HG02678 (cell line): ENCODE measurements around the gene CAB39.

Source experiments
- ATAC-seq: cut with Tn5 transposase; IDR thresholded peaks from one replicate; pipeline ENCODE4 v1.9.1; 2021; ENCODE audit warnings: mild to moderate bottlenecking, moderate library complexity; ENCODE audit not compliant: unreplicated experiment

CAB39 gene

DNA sequence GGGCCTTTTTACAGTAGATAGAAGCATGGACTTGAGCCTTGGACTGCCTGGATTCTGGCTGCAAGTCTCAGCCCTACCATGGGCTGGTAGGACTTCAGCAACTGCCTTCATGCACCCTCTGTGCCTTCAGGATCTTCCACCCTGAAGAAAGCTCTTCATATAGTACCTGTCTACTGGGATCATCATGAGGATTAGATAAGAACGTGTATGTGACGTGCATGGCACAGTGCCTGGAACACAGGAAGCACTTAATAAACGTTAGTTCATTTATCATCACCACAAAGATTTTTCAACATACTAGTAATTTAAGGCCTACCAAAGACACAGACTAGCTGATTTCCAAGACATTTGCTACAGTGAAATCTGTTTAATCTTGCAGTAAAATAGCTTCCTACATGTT lies 98.9 kb downstream of the CAB39 start:
- ATAC-seq: no peak

GRCh38 chr2:230812033-230812432 lies 99.4 kb downstream of the CAB39 start:
- no peak for ATAC-seq

DNA sequence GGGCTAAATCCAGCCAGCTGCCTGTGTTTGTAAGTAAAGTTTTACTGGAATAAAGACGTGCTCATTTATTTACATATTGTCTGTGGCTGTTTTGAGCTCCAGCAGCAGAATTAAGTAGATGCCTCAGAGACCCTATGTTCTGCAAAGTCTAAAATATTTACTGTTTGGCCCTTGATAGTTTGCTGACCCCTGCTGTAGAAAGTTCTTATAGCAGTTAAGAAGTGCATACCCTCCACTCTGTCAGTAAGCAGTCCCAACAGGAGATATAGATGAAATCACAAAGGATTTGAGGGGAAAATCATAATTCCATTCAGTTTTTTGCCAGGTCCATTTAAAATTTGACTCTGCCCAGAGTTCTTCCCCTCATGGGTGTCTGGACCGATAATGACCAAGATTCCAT lies 102.0 kb downstream of the CAB39 start:
- ATAC-seq: no peak

DNA sequence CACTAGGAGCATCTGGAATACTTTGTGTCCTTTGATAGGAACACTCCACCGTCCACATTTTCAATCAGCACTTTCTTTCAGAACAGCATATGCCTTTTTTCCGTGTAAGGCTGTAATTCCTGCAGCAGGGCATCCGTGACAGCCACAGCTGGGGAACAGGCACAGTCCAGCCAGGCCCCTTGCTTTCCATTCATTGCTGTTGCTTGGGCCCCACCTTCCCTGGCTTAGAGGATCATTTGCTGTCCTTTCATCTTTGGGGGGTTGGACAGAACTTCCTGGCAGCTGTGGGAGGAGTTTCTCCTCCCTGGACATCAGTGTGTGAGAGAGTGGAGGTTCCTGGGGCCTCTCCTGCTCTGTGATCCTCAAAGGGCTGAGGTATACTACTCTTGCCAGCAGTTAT lies 102.4 kb downstream of the CAB39 start:
- no peak for ATAC-seq

GRCh38 chr2:230816735-230817134 lies 104.1 kb downstream of the CAB39 start:
- ATAC-seq: no peak

- ATAC-seq: no peak
Measured at GRCh38 chr2:230819433-230819832, 106.8 kb downstream of the CAB39 start.

DNA sequence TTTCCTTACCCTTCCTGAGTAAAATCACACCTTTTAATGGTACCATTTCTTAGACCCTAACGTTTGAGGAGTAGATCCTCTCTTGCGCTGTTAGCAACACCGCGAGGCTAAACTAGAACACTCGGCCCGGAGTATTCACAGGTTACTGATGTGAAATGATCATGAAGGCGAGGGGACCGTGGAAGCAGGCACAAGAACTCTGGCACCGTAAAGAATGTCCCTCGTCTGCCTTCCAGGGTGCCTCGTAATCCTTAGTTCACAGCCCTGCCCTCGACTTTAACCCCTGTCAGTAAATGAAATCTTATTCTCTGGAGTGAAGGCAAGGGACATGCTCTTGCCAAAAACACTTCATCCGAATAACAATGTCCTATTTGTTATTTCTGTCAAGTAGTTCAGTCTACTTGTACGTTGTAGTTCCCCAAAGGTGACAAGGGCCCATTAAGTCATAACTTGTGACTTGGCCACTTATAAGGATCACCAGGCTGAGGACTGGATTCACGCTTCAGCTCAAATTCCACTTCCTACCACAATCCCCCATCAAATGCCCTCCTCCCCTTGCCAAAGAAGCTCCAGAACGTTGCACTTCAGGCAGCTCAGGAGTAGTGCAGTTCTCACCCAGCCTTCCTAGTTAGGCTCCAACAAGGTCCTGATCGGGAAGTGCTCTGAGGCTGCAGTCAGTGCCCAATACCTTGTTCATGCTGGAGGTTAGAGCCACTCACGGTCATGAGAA lies 108.8 kb downstream of the CAB39 start:
- ATAC-seq: no peak

DNA sequence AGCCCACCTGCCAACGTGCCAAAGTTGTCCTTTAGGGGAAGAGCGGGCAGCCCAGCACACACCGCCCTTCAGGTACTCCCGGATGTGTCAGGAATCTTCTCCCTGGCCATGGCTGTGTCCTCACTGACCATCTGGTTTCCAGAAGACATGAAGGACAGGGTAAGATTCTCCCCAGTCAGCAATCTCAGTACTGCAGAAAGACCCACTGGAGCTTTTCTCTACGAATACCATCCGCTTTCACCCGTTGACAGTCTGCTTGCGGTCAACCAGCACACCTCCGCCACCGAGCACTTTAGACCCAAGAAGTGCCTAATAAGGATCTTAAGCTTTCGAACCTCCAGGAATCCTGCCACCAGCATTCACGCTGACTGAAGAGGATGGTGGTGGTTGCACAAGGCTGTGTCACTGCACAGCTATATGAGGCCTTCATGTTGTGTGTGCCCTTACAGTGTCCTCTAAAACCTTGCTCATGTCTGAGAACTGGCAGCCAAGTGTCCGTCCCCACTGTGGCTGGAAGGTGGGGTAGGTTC lies 109.4 kb downstream of the CAB39 start:
- ATAC-seq: no peak

DNA sequence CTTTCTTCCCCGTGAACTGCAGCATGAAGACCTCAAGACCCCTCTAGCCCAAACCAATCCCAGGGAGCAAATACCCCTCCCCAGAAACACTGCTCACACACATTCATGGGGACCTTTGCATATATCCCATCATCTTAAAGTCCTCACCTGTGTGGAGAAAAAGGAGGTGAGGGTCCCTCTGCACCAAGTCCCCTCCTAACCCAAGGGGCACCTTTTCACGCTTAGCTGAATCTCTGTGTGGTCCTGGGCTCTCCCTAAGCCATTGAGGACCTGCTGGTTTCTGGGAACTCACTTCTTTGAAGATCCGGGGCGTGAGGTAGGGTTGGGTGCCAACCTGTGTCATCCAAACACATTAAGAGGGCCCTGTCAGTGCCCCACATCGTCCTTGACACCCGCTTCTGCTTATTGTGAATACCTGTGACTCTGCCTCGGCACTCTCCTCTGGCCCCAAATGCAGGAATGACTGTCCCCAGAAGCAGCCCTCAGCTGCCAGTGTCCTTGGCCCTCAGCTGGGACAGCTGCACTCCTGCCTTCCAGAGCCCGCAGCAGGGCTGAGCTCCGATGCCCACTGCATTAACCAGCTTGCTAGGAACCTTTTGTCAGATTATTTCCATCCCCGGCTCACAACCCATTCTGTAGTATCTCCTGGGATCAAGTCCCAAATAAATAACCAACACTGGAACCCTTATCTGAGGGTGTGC lies 110.8 kb downstream of the CAB39 start:
- no peak for ATAC-seq

- ATAC-seq: peak; percentile 60
Measured at GRCh38 chr2:230824406-230824978, 111.8 kb downstream of the CAB39 start.

GRCh38 chr2:230825354-230825753 lies 112.7 kb downstream of the CAB39 start:
- ATAC-seq: no peak

- no peak for ATAC-seq
Measured at GRCh38 chr2:230827774-230828271, 115.2 kb downstream of the CAB39 start.

DNA sequence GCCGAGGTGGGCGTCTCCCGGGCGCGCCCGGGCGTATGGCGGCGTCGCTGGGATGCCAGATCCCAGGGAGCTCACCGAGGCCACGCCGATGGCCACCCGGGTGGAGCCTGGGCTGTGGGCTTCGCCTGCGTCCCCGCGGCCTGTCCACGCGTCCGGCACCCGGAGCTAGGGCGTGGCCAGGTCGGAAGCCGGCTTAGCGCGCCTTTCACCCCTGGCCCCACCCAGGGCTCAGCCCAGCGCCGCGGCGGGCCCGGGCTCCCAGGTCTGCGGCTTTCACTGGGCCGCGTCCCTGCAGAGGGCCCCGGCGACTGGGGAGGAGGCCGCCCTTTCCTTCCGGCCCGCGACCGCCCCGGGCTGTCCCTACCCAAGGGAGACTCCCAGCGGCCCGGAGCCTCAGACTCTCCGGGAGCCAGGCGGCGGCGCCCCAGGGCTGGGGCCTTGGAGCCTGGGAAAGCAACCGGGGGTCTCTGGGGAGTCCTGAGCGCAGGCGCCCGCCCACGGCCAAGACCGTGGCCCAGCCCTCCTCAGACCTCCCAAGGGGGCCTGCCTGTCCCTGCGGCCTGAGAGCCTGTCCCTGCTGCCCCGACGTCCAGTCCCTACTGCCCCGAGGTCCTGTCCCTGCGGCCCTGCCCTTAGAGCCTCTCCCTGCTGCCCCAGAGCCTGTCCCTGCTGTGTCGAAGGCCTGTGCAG lies 115.8 kb downstream of the CAB39 start:
- no peak for ATAC-seq

- no peak for ATAC-seq
Measured at GRCh38 chr2:230829293-230829692, 116.7 kb downstream of the CAB39 start.

- no peak for ATAC-seq
Measured at GRCh38 chr2:230829959-230830358, 117.3 kb downstream of the CAB39 start.

DNA sequence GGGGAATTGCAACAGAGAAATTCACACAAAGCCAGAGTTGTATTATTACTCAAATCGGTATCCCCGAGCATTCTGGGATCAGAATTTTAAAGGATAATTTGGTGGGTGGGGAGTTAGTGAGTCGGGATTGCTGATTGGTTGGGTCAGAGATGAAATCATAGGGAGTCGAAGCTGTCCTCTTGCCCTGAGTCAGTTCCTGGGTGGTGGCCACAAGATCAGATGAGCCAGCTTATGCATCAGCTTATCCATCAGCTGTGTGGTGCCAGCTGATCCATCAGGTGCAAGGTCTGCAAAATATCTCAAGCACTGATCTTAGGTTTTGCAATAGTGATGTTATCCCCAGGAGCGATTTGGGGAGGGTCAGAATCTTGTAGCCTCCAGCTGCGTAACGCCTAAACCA lies 117.8 kb downstream of the CAB39 start:
- ATAC-seq: no peak

DNA sequence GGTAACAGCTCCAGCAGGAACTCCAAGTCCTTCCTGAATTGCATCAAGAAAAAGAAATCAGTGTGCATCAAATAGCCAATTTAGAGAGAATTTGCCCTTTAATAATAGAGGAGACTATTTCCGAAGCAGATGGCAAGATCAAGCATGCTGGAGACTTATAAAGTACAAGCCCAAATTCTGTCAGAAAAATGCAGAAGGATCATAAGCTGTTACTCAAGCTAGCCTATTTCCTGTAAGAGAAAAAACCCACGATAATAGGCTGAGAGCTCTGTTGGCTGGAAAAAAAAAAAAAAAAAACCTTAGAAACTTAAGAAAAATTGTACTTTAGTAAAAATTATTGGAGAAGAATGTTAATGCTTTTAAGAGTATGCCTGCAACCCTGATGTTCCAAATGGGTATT lies 127.7 kb downstream of the CAB39 start:
- ATAC-seq: no peak

DNA sequence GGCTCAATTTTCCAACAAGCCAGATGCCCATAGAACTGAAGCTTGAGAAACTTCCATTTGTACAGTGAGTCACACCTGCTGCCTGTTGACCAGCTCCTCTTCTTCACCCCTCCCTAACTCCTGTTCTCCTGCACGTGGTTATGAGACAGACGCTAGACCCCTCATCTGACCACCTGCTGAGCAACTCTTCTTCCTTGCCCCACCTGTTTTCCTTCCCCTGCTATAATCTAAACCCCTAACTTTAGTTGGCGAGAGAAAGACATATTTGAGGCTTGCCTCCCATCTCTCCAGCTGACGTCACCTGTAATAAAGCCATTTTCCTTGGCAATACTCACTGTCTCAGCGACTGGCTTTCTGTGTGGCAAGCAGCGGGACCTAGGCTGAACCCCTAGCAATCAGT lies 129.8 kb downstream of the CAB39 start:
- no peak for ATAC-seq

- ATAC-seq: no peak
Measured at GRCh38 chr2:230843132-230843531, 130.5 kb downstream of the CAB39 start.

DNA sequence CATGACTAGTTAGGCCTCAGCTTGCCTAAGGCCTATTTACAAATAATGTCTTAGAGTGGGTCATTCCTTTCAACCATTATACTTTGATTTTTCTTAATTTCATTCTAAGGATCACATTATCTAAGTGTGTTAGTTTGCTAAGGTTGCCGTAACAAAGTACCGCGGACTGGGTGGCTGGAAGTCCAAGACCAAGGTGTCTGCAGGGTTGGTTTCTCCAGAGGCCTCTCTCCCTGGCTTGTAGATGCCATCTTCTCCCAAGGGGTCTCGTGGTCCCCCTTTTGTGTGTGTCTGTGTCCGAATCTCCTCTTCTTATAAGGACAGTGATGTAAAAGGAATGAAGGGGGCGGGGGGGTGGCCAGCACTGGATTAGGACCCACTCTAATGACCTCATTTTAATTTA lies 133.7 kb downstream of the CAB39 start:
- ATAC-seq: no peak

DNA sequence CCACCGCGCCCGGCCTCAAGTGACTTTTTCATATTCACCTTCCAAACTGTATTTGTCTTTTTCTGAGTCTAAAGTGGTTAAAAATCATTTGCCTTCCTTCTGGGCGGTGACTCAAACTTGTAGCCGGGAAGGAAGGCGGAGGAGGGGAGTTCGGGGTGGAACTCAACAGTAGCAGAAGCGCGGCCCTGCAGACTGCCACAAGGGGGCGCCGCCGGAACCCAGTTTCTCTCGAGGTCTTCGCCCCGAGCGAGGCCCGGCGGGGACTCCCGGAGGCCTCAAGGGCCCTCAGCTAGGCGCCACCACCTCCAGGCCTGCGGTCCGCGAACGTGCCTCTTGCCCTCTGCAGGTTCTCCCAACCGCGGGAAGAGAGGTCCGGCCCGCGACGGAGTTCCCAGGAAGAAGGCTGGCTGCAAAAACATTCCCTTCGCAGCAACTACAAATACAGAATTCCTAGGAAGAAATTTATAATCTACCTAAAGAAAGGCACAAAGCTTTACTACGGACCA lies 135.3 kb downstream of the CAB39 start:
- ATAC-seq: peak; percentile 93
